MM.1S (cell line): ENCODE measurements around the gene STING1.
A peak's percentile ranks its signal among the peaks of the same experiment; 100 is the strongest.

Experiments used
- DNase-seq: peaks from one replicate; pipeline ENCODE4 v3.0.0-alpha.2; 2015
- H2AFZ ChIP-seq: fragments of 300-600 bp; sonication (generic); 2 replicates; pipeline ENCODE4 v1.6.0; 2016; ENCODE audit warnings: antibody characterized with exemption, low read length
- H3F3A ChIP-seq: fragments of 300-600 bp; sonication (generic); 2 replicates; pipeline ENCODE4 v1.6.1; 2016; ENCODE audit warnings: mild to moderate bottlenecking, antibody characterized with exemption, low read length, moderate library complexity, mixed read lengths; ENCODE audit not compliant: insufficient read depth
- H3K27ac ChIP-seq: fragments of 300-600 bp; sonication (generic); 2 replicates; pipeline ENCODE4 v1.5.1; 2016; ENCODE audit warnings: mild to moderate bottlenecking, low read length
- H3K27me3 ChIP-seq: fragments of 300-600 bp; sonication (generic); replicated peaks from 2 replicates; pipeline ENCODE4 v1.6.0; 2016; ENCODE audit warnings: low read length; ENCODE audit not compliant: insufficient read depth
- H3K36me3 ChIP-seq: fragments of 300-600 bp; sonication (generic); replicated peaks from 2 replicates; pipeline ENCODE4 v1.6.1; 2016; ENCODE audit warnings: mild to moderate bottlenecking, low read length, mixed read lengths; ENCODE audit not compliant: insufficient read depth
- H3K4me1 ChIP-seq: fragments of 300-600 bp; sonication (generic); 2 replicates; pipeline ENCODE4 v1.6.1; 2016; ENCODE audit warnings: low read length, mixed read lengths
- H3K4me2 ChIP-seq: fragments of 300-600 bp; sonication (generic); 2 replicates; pipeline ENCODE4 v1.6.0; 2016; ENCODE audit warnings: low read depth, low read length
- H3K4me3 ChIP-seq: fragments of 300-600 bp; sonication (generic); 2 replicates; pipeline ENCODE4 v1.5.1; 2016; ENCODE audit warnings: low read length, mixed read lengths
- H3K79me2 ChIP-seq: fragments of 300-600 bp; sonication (generic); 2 replicates; pipeline ENCODE4 v1.6.1; 2016; ENCODE audit warnings: mixed run types, low read length, mixed read lengths
- H3K9ac ChIP-seq: fragments of 300-600 bp; sonication (generic); 2 replicates; pipeline ENCODE4 v1.6.1; 2016; ENCODE audit warnings: low read length, mixed read lengths
- H3K9me2 ChIP-seq: fragments of 300-600 bp; sonication (generic); replicated peaks from 2 replicates; pipeline ENCODE4 v1.6.1; 2016; ENCODE audit warnings: mild to moderate bottlenecking, low read length, mixed read lengths; ENCODE audit not compliant: insufficient read depth
- H3K9me3 ChIP-seq: fragments of 300-600 bp; sonication (generic); replicated peaks from 2 replicates; pipeline ENCODE4 v1.6.1; 2016; ENCODE audit warnings: mild to moderate bottlenecking, low read length, mixed read lengths; ENCODE audit not compliant: insufficient read depth
- H4K20me1 ChIP-seq: fragments of 300-600 bp; sonication (generic); 2 replicates; pipeline ENCODE4 v1.6.1; 2016; ENCODE audit warnings: mild to moderate bottlenecking, low read length, moderate library complexity, mixed read lengths; ENCODE audit not compliant: insufficient read depth
- EZH2 ChIP-seq: fragments of 300-600 bp; sonication (generic); optimal IDR thresholded peaks from 2 replicates; pipeline ENCODE3; 2017; ENCODE audit warnings: low read depth, mild to moderate bottlenecking, antibody characterized with exemption, low read length, mixed read lengths
- EZH2phosphoT487 ChIP-seq: fragments of 300-600 bp; sonication (generic); IDR thresholded peaks from 2 replicates; pipeline ENCODE4 v1.6.1; 2018; ENCODE audit warnings: antibody characterized with exemption, low read length
- TF ChIP-seq, protein P1 (sequence below): fragments of 300-600 bp; sonication (generic); IDR thresholded peaks from 2 replicates; pipeline ENCODE4 v1.5.1; 2016; ENCODE audit warnings: antibody characterized with exemption, low read length, mixed read lengths

STING1 gene

GRCh38 chr5:139494256-139494655 lies 11.7 kb upstream of the STING1 start:
- TF ChIP-seq, protein P1, sequence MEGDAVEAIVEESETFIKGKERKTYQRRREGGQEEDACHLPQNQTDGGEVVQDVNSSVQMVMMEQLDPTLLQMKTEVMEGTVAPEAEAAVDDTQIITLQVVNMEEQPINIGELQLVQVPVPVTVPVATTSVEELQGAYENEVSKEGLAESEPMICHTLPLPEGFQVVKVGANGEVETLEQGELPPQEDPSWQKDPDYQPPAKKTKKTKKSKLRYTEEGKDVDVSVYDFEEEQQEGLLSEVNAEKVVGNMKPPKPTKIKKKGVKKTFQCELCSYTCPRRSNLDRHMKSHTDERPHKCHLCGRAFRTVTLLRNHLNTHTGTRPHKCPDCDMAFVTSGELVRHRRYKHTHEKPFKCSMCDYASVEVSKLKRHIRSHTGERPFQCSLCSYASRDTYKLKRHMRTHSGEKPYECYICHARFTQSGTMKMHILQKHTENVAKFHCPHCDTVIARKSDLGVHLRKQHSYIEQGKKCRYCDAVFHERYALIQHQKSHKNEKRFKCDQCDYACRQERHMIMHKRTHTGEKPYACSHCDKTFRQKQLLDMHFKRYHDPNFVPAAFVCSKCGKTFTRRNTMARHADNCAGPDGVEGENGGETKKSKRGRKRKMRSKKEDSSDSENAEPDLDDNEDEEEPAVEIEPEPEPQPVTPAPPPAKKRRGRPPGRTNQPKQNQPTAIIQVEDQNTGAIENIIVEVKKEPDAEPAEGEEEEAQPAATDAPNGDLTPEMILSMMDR: no peak
- TF ChIP-seq EZH2: no peak
- Histone ChIP-seq H3K36me3 (no peaks in the 10 kb centered on the region), H3K4me3 (no peak overlapping the region), H3K4me1 (no peaks in the 10 kb centered on the region), H2AFZ (no peak overlapping the region), H3K9me3 (no peaks in the 10 kb centered on the region), H3F3A (no peaks in the 10 kb centered on the region), H3K9ac (no peak overlapping the region), H3K9me2 (no peaks in the 10 kb centered on the region), H3K4me2 (no peak overlapping the region), H3K79me2 (no peaks in the 10 kb centered on the region), H3K27ac (no peak overlapping the region), H3K27me3 (no peaks in the 10 kb centered on the region), H4K20me1 (no peaks in the 10 kb centered on the region)
- DNase-seq: no peak

- Histone ChIP-seq H4K20me1 (no peaks in the 10 kb centered on the region), H2AFZ (no peak overlapping the region), H3K9me3 (no peaks in the 10 kb centered on the region), H3K4me1 (no peaks in the 10 kb centered on the region), H3K27ac (no peak overlapping the region), H3K36me3 (no peaks in the 10 kb centered on the region), H3K79me2 (no peaks in the 10 kb centered on the region), H3K9ac (no peak overlapping the region), H3F3A (no peaks in the 10 kb centered on the region), H3K4me2 (no peak overlapping the region), H3K4me3 (no peak overlapping the region), H3K27me3 (no peaks in the 10 kb centered on the region), H3K9me2 (no peaks in the 10 kb centered on the region)
- TF ChIP-seq EZH2phosphoT487 (no peak), EZH2 (no peak)
- TF ChIP-seq, protein P1: no peak
- DNase-seq: no peak
These were observed 10.2 kb upstream of the STING1 start for GRCh38 chr5:139492700-139493192.

DNA sequence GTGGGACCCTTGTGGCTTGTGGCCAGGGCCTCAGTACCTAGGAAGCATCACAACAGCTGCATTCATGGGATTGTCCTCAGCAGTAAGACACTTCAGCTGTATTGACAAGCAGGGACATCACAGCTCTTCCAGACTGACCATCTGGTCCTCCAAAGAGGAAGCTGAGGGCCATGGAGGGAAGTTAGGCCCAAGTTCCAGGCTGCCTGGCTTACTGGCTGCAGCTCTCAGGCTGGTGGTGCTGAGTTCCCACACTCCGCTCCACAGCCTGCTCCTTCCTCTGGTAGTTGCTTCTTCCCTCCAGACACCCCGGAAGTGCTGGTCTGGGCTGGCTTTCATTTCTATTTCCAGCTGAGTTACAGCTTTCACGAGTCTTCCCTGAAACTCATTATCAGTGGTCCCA lies 5.7 kb upstream of the STING1 start:
- Histone ChIP-seq H3K4me3 (no peak overlapping the region), H2AFZ (0 out of 2 replicates have a peak overlapping the region, but pooled peaks have one; percentile 15), H3K27me3 (no peaks in the 10 kb centered on the region), H3K79me2 (no peaks in the 10 kb centered on the region), H3K36me3 (no peaks in the 10 kb centered on the region), H3K4me2 (no peak overlapping the region), H3K9ac (no peak overlapping the region), H3K9me3 (no peaks in the 10 kb centered on the region), H3F3A (no peaks in the 10 kb centered on the region), H4K20me1 (no peaks in the 10 kb centered on the region), H3K4me1 (no peaks in the 10 kb centered on the region), H3K9me2 (no peaks in the 10 kb centered on the region), H3K27ac (no peak overlapping the region)
- no peak for DNase-seq
- TF ChIP-seq EZH2phosphoT487 (no peak), EZH2 (no peak)
- TF ChIP-seq, protein P1: no peak
